Measurements from ENCODE around the gene PRR11. TPM values are rescaled to one million over a fixed set of nuclear protein-coding genes. Genes with fewer than 3 reads are reported as not detected.

Gene PRR11
- 255 TPM for total RNA-seq

GRCh38 chr17:59155439-59156177 is at the start of gene PRR11:
PRR11 (plus strand) TSS chr17:59155746; CDS start chr17:59169753, 14,007 bp downstream.

DNA sequence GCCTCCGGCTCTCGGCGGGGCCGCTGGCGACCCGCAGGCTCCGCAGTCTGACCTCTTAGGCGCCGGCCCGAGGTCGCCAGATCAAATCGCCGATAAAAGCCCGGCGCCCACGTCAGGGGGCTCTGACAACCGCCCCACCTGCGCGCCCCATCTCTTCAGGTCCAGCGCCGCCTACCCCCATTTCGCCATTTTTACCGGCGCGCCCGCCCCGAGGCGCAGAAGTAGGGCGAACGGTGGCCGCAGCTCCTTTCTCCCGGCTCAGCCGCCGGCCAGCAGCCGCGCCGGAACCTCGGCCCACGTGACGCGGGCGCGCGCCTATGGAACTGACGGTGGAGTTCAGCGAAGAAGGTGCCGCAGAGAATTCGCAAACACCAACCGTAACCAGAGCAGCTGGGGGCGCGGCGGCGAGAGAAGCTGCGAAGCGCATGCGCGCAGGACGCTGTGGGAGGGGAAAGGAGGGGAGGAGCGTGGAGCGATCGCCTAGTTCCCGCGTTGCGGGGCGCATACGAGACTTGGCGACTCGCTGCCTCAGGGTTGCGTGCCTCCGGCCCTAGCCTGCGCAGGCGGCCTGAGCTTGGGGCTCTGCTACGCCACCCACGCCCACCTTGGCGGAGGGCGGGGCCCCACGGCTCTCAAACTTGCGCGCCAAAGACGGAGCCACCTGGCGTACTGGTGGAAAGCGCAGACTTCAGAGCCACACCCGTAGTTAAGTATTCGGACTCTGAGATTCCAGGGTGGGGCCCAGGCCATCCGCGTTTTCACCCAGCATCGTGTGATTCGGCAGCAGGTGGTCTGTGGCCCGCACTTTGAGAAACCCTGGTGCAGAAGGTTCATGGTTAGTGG is 48.9 kb upstream of the PRR11 start, which contains the start of gene TRIM37:
TSS of gene TRIM37 (minus strand) at position 418 of the 843 bp plus-strand sequence. CDS start 419 bp downstream, outside the sequence.

DNA sequence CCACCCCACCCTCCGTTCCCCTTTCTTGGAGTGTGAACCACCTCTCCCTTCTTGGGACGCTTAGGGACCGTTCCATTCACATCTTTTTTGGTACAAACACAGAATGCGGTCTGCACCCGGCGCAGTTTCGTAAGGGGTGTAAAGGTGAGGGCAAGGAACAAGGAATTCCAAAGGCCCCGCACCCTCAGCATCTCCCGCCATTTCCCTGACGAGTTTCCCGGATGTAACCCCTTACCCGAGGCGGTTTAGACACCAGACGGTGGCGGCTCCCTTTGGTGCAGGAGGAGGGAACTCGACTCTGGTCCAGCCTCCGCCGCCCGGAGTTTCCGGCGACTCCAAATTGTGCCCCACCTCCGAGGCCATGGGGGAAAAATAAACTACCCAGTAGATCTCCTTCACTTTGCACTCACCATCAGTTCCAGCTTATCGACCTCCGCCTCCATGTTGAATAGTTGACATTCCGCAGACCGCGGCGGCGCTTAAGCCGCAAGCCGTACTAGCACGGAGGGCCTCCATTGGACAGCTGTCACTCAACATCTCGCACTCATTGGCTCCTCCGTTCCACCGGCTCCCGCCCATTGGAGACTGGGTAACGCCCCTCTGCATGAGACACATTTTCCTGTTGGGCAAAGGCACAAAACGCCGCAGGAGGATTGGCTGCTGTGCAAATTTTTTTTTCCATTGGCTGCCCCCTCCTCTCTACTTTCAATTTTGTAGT is 666 bp upstream of the PRR11 start, which contains the start of gene SKA2:
TSS of gene SKA2 (minus strand) at position 466 of the 718 bp plus-strand sequence. CDS start at position 443, 23 bp downstream.

DNA sequence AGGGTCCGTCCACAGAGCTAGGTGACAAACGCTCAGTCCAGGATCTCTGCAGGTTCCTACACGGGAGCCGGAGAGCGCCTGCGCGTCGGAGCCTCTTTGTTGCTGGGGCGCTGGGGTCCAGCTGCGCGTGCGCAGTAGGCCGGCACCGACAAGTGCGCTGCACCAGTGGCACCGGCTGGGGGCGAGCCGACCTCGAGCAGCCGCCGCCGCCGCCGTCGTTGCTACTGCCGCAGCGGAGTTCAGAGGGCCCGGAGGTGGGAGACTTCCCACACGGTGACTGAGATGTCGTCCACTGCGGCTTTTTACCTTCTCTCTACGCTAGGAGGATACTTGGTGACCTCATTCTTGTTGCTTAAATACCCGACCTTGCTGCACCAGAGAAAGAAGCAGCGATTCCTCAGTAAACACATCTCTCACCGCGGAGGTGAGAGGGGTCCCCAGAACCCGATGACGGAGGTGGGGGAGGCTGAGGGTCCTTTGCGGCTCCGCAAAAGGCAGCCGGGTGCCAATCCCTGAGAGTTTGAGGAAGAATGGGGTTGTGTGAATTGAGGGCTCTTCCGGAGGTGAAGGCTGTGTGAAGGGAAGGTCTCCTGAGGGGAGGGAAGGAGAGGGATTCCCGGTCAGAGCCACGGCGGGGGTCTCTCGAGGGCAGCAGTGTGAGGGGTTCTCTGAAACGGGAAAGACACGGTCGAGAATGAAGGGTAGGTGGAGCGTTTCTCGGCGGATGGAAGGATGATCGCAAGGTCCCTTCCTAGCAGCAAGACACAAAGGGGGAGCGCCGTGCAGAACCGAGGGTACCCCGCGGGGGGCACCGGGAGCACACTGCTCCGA is 65.0 kb downstream of the PRR11 start, which contains the start of gene GDPD1:
TSS of gene GDPD1 (plus strand) at position 184 of the 831 bp plus-strand sequence. CDS start at position 283, 99 bp downstream.

Other genes with a start within 250 kb of the PRR11 start
- 63.7 TPM for gene TRIM37, start 48.9 kb upstream of the PRR11 start, total RNA-seq
- 120 TPM for gene SKA2, start 560 bp upstream of the PRR11 start, total RNA-seq
- gene SMG8, start 54.3 kb downstream of the PRR11 start, total RNA-seq = 22.5 TPM
- 15.1 TPM for gene GDPD1, start 64.8 kb downstream of the PRR11 start, total RNA-seq
- gene YPEL2, start 175.9 kb downstream of the PRR11 start, total RNA-seq = 76.4 TPM

Measured in camera-type eye (tissue), 1 donor.